Neural progenitor cell (in vitro differentiated cells): ENCODE results near the gene CDH10.

Experiments
- CTCF ChIP-seq: fragments of 200-600 bp; sonication (generic); IDR thresholded peaks from 2 replicates; pipeline ENCODE4 v1.5.1; 2017; ENCODE audit warnings: antibody characterized with exemption, mild to moderate bottlenecking
- EZH2 ChIP-seq: fragments of 200-600 bp; sonication (generic); IDR thresholded peaks from 2 replicates; pipeline ENCODE4 v1.6.1; 2017; ENCODE audit warnings: antibody characterized with exemption, mild to moderate bottlenecking, moderate library complexity

GRCh38 chr5:24589566-24589965 lies 55.2 kb downstream of the CDH10 start:
- TF ChIP-seq CTCF: no peak
- no peak for TF ChIP-seq EZH2
